Measurements from ENCODE around the gene L3MBTL2. TPM values are rescaled to one million over a fixed set of nuclear protein-coding genes. Genes with fewer than 3 reads are reported as not detected.

L3MBTL2 gene
- total RNA-seq, 2 experiments from 2014 or later = 23.3 to 33.4 TPM

DNA sequence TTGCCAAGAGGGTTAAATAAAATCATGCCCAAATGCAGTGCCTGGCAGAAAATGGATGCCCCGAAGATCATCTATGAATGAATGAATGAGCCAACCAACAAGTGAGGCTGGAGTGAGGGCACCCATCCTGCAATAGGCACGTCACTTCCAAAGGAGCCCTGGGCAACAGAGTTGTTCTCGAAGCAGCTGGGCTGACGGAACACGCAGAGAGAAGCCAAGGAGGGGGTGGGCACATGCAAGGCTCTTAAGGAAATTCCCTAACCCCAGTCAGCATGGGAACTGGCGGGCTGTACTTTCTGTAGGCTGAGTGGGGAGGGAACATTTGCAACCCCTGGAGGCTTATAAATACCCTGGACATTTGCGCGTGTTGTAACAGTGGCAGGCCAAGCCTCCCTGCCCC, 47.3 kb downstream of the L3MBTL2 start:
- Histone ChIP-seq H3K4me2 (ENCODE audit: low read length) (no peak overlapping the region), H3K4me3 (ENCODE audit: low read depth, low read length, poor library complexity, severe bottlenecking) (no peak overlapping the region), H3K27ac (ENCODE audit: low read depth, low read length, poor library complexity, severe bottlenecking) (no peak overlapping the region), H3K9me2 (ENCODE audit: insufficient read depth, low read length) (no peaks in the 10 kb centered on the region), H4K20me1 (ENCODE audit: insufficient read depth, low read length) (no peaks in the 10 kb centered on the region), H2AFZ (ENCODE audit: low read length) (no peak overlapping the region), H3K9me3 (ENCODE audit: low read length) (no peaks in the 10 kb centered on the region), H3K4me1 (ENCODE audit: insufficient read depth, low read length, poor library complexity, severe bottlenecking) (no peaks in the 10 kb centered on the region), H3K36me3 (ENCODE audit: insufficient read depth, low read length) (peaks cover 99% of the 10 kb centered on the region), H3K79me2 (ENCODE audit: insufficient read depth, low read depth, low read length) (no peaks in the 10 kb centered on the region)
- intact Hi-C loops (cut with micrococcal nuclease; ENCODE audit: unreplicated experiment) = no loop called here
- TF ChIP-seq CTCF (conservative IDR thresholded peaks at IDR 0.05; ENCODE audit: low read length) (no peak), EZH2phosphoT487 (IDR thresholded peaks at IDR 0.05; ENCODE audit: borderline replicate concordance, low read depth, low read length) (no peak)
- ChIA-PET CTCF (ENCODE audit: unreplicated experiment) (no interaction called here), POLR2A (no interaction called here)
- no TSS peak for BruUV-seq (replicated peaks)
- no peak for DNase-seq (ENCODE audit: low spot score)

DNA sequence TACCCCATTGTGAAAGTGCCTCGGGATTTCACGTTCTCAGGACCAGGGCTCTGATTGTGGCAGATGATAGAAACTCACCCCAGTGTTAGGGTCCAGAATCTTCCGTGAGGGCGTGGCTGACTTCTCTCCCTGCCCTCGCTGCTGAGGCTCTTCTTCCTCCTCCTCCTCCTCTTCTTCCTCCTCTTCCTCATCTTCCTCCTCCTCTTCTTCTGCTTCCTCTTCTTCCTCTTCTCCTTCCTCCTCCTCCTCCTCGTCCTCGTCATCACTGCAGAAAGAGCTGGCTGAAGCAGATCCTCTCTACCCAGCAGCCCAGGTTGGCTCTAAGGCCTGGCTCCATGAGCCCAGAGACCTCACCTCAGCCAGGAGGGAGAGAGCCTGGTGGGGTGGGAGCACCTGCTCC, 49.1 kb downstream of the L3MBTL2 start:
- no peak for DNase-seq (ENCODE audit: low spot score)
- Histone ChIP-seq H2AFZ (ENCODE audit: low read length) (no peak overlapping the region), H4K20me1 (ENCODE audit: insufficient read depth, low read length) (no peaks in the 10 kb centered on the region), H3K9me3 (ENCODE audit: low read length) (no peaks in the 10 kb centered on the region), H3K79me2 (ENCODE audit: insufficient read depth, low read depth, low read length) (no peaks in the 10 kb centered on the region), H3K4me2 (ENCODE audit: low read length) (no peak overlapping the region), H3K36me3 (ENCODE audit: insufficient read depth, low read length) (peaks cover 99% of the 10 kb centered on the region), H3K4me3 (ENCODE audit: low read depth, low read length, poor library complexity, severe bottlenecking) (no peak overlapping the region), H3K27ac (ENCODE audit: low read depth, low read length, poor library complexity, severe bottlenecking) (no peak overlapping the region), H3K4me1 (ENCODE audit: insufficient read depth, low read length, poor library complexity, severe bottlenecking) (no peaks in the 10 kb centered on the region), H3K9me2 (ENCODE audit: insufficient read depth, low read length) (no peaks in the 10 kb centered on the region)
- no peak for TF ChIP-seq EZH2phosphoT487 (IDR thresholded peaks at IDR 0.05; ENCODE audit: borderline replicate concordance, low read depth, low read length)
- TF ChIP-seq CTCF (conservative IDR thresholded peaks at IDR 0.05; ENCODE audit: low read length) = no peak
- CTCF ChIA-PET (ENCODE audit: unreplicated experiment) = no interaction called here
- BruUV-seq (replicated peaks) = no TSS peak
- intact Hi-C loops (cut with micrococcal nuclease; ENCODE audit: unreplicated experiment) = no loop called here
- POLR2A ChIA-PET = no interaction called here

- no peak overlapping the region for H3K27ac ChIP-seq (ENCODE audit: low read depth, low read length, poor library complexity, severe bottlenecking)
- no TSS peak for BruUV-seq (replicated peaks)
- DNase-seq (ENCODE audit: low spot score) = no peak
- intact Hi-C loops (cut with micrococcal nuclease; ENCODE audit: unreplicated experiment) = no loop called here
- H3K36me3 ChIP-seq (ENCODE audit: insufficient read depth, low read length) = peaks cover 98% of the 10 kb centered on the region
- TF ChIP-seq EZH2phosphoT487 (IDR thresholded peaks at IDR 0.05; ENCODE audit: borderline replicate concordance, low read depth, low read length) (no peak), CTCF (conservative IDR thresholded peaks at IDR 0.05; ENCODE audit: low read length) (no peak)
- no peak overlapping the region for H2AFZ ChIP-seq (ENCODE audit: low read length)
- no peak overlapping the region for H3K4me3 ChIP-seq (ENCODE audit: low read depth, low read length, poor library complexity, severe bottlenecking)
- H3K4me1 ChIP-seq (ENCODE audit: insufficient read depth, low read length, poor library complexity, severe bottlenecking) = no peaks in the 10 kb centered on the region
- no peaks in the 10 kb centered on the region for H3K9me2 ChIP-seq (ENCODE audit: insufficient read depth, low read length)
- ChIA-PET POLR2A (no interaction called here), CTCF (ENCODE audit: unreplicated experiment) (no interaction called here)
- no peaks in the 10 kb centered on the region for H3K9me3 ChIP-seq (ENCODE audit: low read length)
- H3K79me2 ChIP-seq (ENCODE audit: insufficient read depth, low read depth, low read length) = no peaks in the 10 kb centered on the region
- no peak overlapping the region for H3K4me2 ChIP-seq (ENCODE audit: low read length)
- no peaks in the 10 kb centered on the region for H4K20me1 ChIP-seq (ENCODE audit: insufficient read depth, low read length)
Observed at GRCh38 chr22:41256254-41257253, 51.4 kb downstream of the L3MBTL2 start.

Data from OCI-LY7 (cell line).